HepG2 (cell line): ENCODE data around the gene FN1. TPM values are rescaled to one million over a fixed set of nuclear protein-coding genes. Genes with fewer than 3 reads are reported as not detected.

Experiments
- ELF3 ChIP-seq: IDR thresholded peaks from 2 replicates; pipeline ENCODE4 v1.6.1; 2016; ENCODE audit warnings: missing genetic modification reagents, missing compliant biosample characterization
- KLF13 ChIP-seq: sonication (generic); formaldehyde crosslinking; IDR thresholded peaks from 2 replicates; pipeline ENCODE4 v1.4.0; 2020; ENCODE audit warnings: mild to moderate bottlenecking, missing genetic modification reagents
- SP2 ChIP-seq: sonication (generic); formaldehyde crosslinking; IDR thresholded peaks from 2 replicates; pipeline ENCODE4 v1.5.1; 2020; ENCODE audit warnings: mild to moderate bottlenecking, missing genetic modification reagents
- SP5 ChIP-seq: IDR thresholded peaks from 2 replicates; pipeline ENCODE4 v1.6.1; 2016; ENCODE audit warnings: low read depth, borderline replicate concordance
- ZBTB38 ChIP-seq: sonication (generic); formaldehyde crosslinking; IDR thresholded peaks from 2 replicates; pipeline ENCODE4 v1.5.1; 2020; ENCODE audit warnings: mild to moderate bottlenecking, missing genetic modification reagents
- ZFP62 ChIP-seq: sonication (generic); formaldehyde crosslinking; IDR thresholded peaks from 2 replicates; pipeline ENCODE4 v1.4.0; 2020; ENCODE audit warnings: missing genetic modification reagents
- ZNF20 ChIP-seq: sonication (generic); formaldehyde crosslinking; IDR thresholded peaks from 2 replicates; pipeline ENCODE4 v1.4.0; 2020; ENCODE audit warnings: mild to moderate bottlenecking, moderate library complexity, missing genetic modification reagents
- ZNF335 ChIP-seq: sonication (generic); formaldehyde crosslinking; IDR thresholded peaks from 2 replicates; pipeline ENCODE4 v1.4.0; 2020; ENCODE audit warnings: missing genetic modification reagents
- ZNF44 ChIP-seq: sonication (generic); formaldehyde crosslinking; IDR thresholded peaks from 2 replicates; pipeline ENCODE4 v1.5.1; 2020; ENCODE audit warnings: mild to moderate bottlenecking, missing genetic modification reagents
- ZNF558 ChIP-seq: sonication (generic); formaldehyde crosslinking; IDR thresholded peaks from 2 replicates; pipeline ENCODE4 v1.9.0; 2022; ENCODE audit warnings: mild to moderate bottlenecking, missing genetic modification reagents, borderline replicate concordance
- ZNF724P ChIP-seq: sonication (generic); formaldehyde crosslinking; IDR thresholded peaks from 2 replicates; pipeline ENCODE4 v1.8.0; 2022; ENCODE audit warnings: missing genetic modification reagents, borderline replicate concordance
- ZNF761 ChIP-seq: sonication (generic); formaldehyde crosslinking; conservative IDR thresholded peaks from 2 replicates; pipeline ENCODE4 v1.4.0; 2020; ENCODE audit warnings: mild to moderate bottlenecking, missing genetic modification reagents
- polyA plus RNA-seq, 8 experiments: library from polyadenylated mRNA; depleted of rRNA in 3 of 8; stranded (reverse) in 7 of 8; unstranded in 1 of 8; fragments of >200 nt; fragmentation: Illumina TruSeq in 4 of 8; extraction: Trizol in 4 of 8; gene quantifications; 2 replicates each; pipeline versions ENCODE4 v1.2.1 to v1.2.3, GENCODE V29; 2011 to 2016; ENCODE audit warnings: low read depth in 4 of 8, missing spikeins in 1 of 8, mixed read lengths in 1 of 8; ENCODE audit not compliant: insufficient read depth in 1 of 8
- total RNA-seq, 5 experiments: library from RNA; depleted of rRNA; stranded (reverse); fragments of >200 nt; fragmentation: Illumina TruSeq; extraction: Trizol; gene quantifications; 2 replicates each; pipeline ENCODE4 v1.2.3, GENCODE V29; 2016; ENCODE audit warnings: low read depth in 1 of 5
- TF ChIP-seq, protein P1 (sequence below): sonication (generic); formaldehyde crosslinking; IDR thresholded peaks from 2 replicates; pipeline ENCODE4 v1.4.0; 2020; ENCODE audit warnings: missing genetic modification reagents
- TF ChIP-seq, protein P2 (sequence below): sonication (generic); formaldehyde crosslinking; IDR thresholded peaks from 2 replicates; pipeline ENCODE4 v1.4.0; 2020; ENCODE audit warnings: low read depth, mild to moderate bottlenecking, missing genetic modification reagents
- TF ChIP-seq, protein P3 (sequence below): sonication (generic); formaldehyde crosslinking; IDR thresholded peaks from 2 replicates; pipeline ENCODE4 v1.8.0; 2023; ENCODE audit warnings: mild to moderate bottlenecking, missing genetic modification reagents
- TF ChIP-seq, protein P4 (sequence below): IDR thresholded peaks from 2 replicates; pipeline ENCODE4 v1.6.1; 2016

FN1 gene
- total and polyA plus RNA-seq, 2 of the 13 experiments (the other 11 are each of a cell fraction or from before 2014, with no cell fraction given) = 1,847 to 6,471 TPM

DNA sequence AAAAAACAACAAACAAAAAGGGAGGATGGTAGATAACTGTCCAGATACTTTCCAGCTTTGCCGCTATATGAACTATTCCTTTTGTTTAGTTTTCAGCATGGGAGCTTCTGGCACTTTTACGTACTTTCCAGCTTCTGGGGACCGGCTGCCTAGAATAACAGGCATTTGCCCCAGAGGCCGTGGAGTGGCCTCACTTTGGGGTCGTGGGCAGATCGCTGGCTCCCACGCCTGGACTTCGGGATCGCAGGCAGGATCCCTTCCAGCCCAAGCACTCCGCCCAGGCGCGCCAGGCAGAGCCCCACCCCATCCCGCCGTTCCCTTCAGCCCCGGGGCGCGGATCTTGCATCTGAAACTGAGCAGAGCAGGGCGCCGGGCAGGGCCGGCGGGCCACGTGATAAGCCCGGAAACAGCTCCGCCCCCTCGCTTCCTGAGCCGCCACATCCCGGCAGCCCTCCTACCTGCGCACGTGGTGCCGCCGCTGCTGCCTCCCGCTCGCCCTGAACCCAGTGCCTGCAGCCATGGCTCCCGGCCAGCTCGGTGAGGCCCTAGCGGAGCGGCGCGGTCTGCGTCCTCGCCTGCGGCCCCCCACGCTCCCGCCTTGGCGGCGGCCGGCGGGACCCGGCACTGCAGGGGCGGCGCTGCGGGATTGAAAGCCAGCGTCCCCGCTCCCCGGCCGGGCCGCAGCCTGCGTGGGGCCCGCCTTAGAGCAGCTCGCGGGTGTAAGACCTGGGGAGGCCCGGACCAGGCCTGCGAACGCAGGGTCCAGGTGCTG is 124.1 kb downstream of the FN1 start, which contains the start of gene ATIC (continued):
- TF ChIP-seq ZNF20 (CRISPR knock-in tag) (no peak; the same call in 1 of the 2 replicates), ZNF335 (peak; percentile 65; the same call in 1 of the 2 replicates), ZNF761 (CRISPR knock-in tag) (peak; percentile 99), ZNF724P (CRISPR knock-in tag) (peak; percentile 97), ELF3 (CRISPR knock-in tag) (peak; percentile 96), ZFP62 (no peak), SP5 (peak; percentile 95), KLF13 (CRISPR knock-in tag) (peak; percentile 93; the same call in 1 of the 2 replicates), ZNF44 (CRISPR knock-in tag) (peak; percentile 95), ZNF558 (CRISPR knock-in tag) (peak; percentile 95; the same call in 1 of the 2 replicates), SP2 (peak; percentile 3; the same call in 1 of the 2 replicates), ZBTB38 (CRISPR knock-in tag) (peak; percentile 98)
- TF ChIP-seq, protein P1, sequence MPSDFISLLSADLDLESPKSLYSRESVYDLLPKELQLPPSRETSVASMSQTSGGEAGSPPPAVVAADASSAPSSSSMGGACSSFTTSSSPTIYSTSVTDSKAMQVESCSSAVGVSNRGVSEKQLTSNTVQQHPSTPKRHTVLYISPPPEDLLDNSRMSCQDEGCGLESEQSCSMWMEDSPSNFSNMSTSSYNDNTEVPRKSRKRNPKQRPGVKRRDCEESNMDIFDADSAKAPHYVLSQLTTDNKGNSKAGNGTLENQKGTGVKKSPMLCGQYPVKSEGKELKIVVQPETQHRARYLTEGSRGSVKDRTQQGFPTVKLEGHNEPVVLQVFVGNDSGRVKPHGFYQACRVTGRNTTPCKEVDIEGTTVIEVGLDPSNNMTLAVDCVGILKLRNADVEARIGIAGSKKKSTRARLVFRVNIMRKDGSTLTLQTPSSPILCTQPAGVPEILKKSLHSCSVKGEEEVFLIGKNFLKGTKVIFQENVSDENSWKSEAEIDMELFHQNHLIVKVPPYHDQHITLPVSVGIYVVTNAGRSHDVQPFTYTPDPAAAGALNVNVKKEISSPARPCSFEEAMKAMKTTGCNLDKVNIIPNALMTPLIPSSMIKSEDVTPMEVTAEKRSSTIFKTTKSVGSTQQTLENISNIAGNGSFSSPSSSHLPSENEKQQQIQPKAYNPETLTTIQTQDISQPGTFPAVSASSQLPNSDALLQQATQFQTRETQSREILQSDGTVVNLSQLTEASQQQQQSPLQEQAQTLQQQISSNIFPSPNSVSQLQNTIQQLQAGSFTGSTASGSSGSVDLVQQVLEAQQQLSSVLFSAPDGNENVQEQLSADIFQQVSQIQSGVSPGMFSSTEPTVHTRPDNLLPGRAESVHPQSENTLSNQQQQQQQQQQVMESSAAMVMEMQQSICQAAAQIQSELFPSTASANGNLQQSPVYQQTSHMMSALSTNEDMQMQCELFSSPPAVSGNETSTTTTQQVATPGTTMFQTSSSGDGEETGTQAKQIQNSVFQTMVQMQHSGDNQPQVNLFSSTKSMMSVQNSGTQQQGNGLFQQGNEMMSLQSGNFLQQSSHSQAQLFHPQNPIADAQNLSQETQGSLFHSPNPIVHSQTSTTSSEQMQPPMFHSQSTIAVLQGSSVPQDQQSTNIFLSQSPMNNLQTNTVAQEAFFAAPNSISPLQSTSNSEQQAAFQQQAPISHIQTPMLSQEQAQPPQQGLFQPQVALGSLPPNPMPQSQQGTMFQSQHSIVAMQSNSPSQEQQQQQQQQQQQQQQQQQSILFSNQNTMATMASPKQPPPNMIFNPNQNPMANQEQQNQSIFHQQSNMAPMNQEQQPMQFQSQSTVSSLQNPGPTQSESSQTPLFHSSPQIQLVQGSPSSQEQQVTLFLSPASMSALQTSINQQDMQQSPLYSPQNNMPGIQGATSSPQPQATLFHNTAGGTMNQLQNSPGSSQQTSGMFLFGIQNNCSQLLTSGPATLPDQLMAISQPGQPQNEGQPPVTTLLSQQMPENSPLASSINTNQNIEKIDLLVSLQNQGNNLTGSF (CRISPR knock-in tag) = peak; percentile 99
- TF ChIP-seq, protein P2, sequence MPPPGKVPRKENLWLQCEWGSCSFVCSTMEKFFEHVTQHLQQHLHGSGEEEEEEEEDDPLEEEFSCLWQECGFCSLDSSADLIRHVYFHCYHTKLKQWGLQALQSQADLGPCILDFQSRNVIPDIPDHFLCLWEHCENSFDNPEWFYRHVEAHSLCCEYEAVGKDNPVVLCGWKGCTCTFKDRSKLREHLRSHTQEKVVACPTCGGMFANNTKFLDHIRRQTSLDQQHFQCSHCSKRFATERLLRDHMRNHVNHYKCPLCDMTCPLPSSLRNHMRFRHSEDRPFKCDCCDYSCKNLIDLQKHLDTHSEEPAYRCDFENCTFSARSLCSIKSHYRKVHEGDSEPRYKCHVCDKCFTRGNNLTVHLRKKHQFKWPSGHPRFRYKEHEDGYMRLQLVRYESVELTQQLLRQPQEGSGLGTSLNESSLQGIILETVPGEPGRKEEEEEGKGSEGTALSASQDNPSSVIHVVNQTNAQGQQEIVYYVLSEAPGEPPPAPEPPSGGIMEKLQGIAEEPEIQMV (CRISPR knock-in tag) = peak; percentile 92
- TF ChIP-seq, protein P3, sequence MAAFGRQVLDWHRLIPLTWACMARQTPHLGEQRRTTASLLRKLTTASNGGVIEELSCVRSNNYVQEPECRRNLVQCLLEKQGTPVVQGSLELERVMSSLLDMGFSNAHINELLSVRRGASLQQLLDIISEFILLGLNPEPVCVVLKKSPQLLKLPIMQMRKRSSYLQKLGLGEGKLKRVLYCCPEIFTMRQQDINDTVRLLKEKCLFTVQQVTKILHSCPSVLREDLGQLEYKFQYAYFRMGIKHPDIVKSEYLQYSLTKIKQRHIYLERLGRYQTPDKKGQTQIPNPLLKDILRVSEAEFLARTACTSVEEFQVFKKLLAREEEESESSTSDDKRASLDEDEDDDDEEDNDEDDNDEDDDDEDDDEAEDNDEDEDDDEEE = peak; percentile 100
- TF ChIP-seq, protein P4, sequence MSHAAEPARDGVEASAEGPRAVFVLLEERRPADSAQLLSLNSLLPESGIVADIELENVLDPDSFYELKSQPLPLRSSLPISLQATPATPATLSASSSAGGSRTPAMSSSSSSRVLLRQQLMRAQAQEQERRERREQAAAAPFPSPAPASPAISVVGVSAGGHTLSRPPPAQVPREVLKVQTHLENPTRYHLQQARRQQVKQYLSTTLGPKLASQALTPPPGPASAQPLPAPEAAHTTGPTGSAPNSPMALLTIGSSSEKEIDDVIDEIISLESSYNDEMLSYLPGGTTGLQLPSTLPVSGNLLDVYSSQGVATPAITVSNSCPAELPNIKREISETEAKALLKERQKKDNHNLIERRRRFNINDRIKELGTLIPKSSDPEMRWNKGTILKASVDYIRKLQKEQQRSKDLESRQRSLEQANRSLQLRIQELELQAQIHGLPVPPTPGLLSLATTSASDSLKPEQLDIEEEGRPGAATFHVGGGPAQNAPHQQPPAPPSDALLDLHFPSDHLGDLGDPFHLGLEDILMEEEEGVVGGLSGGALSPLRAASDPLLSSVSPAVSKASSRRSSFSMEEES (CRISPR knock-in tag) = peak; percentile 98
